Fibroblast of the aortic adventitia (primary cell): ENCODE measurements around the gene OSBPL9. TPM values are rescaled to one million over a fixed set of nuclear protein-coding genes. Genes with fewer than 3 reads are reported as not detected.
A peak's percentile ranks its signal among the peaks of the same experiment; 100 is the strongest.

Experiments used
- DNase-seq: peaks from one replicate; pipeline ENCODE4 v3.0.0-alpha.2; 2010; ENCODE audit warnings: low read depth
- H3K4me3 ChIP-seq: 2 replicates; pipeline ENCODE4 v1.5.1; 2011; ENCODE audit warnings: low read depth, mild to moderate bottlenecking, control low read depth, low read length, moderate library complexity
- total RNA-seq: library from RNA; depleted of rRNA; stranded (reverse); fragments of >200 nt; gene quantifications from 2 replicates; pipeline ENCODE4 v1.2.3, GENCODE V29; 2012; ENCODE audit warnings: low replicate concordance
- TF ChIP-seq, protein P1 (sequence below): IDR thresholded peaks from 2 replicates; pipeline ENCODE4 v1.5.1; 2011; ENCODE audit warnings: mild to moderate bottlenecking, low read length, control low read depth, inconsistent platforms; ENCODE audit not compliant: insufficient read depth

OSBPL9 gene
- total RNA-seq, 1 donor = 52.7 TPM

DNA sequence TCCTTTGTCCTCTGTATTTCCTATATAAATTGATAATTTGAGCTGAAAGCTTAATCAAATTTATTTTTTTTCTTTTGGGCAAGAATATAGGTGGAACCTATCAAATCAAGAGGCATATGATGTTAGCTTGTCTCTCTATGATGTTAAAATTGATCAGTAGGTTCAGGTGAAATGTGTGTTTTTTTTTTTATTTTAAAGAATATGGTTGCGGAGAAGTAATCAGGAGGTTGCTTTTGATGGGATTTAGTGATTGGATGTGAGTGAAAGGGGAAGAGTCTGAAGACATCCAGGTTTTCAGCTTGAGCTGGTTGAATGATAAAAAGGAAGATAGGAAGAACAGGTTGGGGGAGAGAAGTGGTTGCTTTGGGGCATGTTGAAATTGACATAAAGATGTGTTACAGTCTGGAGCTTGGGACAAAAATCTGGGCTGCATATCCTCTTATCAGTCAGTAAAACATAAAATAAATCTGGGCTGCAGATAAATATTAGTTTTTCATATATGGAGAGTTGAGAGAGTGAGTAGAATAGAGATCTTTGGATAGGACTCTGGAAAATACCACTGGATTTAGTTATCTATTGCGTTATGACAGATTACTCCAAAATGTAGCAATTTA, 5.1 kb downstream of the OSBPL9 start:
- no peak overlapping the region for H3K4me3 ChIP-seq
- TF ChIP-seq, protein P1, sequence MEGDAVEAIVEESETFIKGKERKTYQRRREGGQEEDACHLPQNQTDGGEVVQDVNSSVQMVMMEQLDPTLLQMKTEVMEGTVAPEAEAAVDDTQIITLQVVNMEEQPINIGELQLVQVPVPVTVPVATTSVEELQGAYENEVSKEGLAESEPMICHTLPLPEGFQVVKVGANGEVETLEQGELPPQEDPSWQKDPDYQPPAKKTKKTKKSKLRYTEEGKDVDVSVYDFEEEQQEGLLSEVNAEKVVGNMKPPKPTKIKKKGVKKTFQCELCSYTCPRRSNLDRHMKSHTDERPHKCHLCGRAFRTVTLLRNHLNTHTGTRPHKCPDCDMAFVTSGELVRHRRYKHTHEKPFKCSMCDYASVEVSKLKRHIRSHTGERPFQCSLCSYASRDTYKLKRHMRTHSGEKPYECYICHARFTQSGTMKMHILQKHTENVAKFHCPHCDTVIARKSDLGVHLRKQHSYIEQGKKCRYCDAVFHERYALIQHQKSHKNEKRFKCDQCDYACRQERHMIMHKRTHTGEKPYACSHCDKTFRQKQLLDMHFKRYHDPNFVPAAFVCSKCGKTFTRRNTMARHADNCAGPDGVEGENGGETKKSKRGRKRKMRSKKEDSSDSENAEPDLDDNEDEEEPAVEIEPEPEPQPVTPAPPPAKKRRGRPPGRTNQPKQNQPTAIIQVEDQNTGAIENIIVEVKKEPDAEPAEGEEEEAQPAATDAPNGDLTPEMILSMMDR = no peak
- DNase-seq = no peak

DNA sequence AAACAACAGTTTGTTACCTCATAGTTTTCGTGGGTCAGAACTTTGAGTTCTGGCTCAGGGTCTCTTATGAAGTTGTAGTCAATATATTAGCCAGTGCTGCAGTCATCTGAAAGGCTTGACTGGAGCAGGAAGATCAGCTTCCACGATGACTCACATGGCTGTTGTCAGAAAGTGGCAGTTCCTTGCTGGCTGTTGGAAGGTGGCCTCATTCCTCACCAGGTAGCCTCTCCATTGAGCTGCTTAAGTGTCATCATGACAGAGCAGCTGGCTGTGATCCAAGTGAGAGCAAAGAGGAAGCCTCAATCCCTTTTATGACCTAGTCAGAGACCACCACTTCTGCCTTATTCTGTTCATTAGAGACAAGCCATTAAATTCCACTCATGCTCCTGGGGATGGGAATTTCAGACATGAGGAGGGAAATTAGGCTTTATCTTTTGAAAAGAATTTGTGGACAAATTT, 5.6 kb downstream of the OSBPL9 start:
- peak; percentile 80 for DNase-seq
- H3K4me3 ChIP-seq = no peak overlapping the region
- TF ChIP-seq, protein P1 = no peak

DNA sequence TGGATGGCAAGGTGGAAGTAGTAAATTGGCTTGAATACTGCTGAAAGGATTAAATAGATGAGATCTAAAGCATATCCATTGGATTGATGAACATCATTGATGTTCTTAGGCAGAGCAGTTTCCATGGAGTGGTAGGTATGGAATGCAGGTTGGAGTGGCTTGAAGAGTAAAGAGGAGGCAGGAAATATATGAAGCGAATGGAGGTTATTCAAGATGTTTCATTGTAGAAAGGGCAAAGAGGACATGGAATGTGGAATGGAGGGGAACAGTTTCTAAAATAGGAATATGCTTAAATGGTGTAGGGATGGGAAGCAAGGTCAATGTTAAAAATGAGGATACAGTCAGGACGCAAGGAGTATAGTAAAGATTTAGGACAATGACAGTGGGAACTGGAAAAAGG, 6.1 kb downstream of the OSBPL9 start:
- DNase-seq = no peak
- TF ChIP-seq, protein P1 = no peak
- H3K4me3 ChIP-seq = no peak overlapping the region

DNA sequence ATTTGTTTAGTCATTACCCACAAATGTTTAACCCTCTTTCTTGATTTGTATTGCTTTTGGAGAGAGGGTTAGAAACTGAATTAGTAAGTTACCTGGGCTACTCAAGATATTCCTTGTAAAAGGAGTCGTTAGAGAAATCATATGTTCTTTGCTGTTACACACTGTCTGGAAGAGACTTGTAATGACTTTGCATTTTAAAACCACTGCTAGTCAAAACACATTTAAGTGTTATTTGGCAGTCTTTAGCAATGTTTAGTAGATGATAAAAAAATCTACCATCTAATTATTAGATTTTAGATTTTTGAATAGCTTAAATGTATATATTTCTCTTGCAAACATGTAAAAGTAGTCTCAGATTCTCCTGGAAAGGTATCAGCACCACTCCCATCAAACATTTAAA, 6.6 kb downstream of the OSBPL9 start:
- DNase-seq = no peak
- TF ChIP-seq, protein P1 = no peak
- H3K4me3 ChIP-seq = no peak overlapping the region

DNA sequence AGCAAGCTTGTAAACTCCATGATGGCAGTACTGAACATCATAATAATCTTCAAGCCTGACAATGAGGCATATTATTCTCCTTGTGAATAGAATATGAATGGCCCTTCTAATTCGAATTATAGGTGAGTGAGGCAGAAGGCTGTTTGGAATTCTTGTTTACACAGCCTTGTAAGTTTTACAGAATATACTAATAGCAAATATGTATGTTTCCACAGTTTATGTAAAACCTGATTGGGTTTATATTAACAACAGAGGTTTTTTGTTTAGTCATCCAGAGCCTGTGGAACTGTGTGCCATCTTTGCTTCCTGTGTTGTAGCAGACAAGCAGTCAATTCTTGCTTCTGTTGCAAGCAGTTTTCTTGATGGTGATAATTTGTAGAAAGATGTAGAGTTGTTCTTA, 8.0 kb downstream of the OSBPL9 start:
- H3K4me3 ChIP-seq = no peak overlapping the region
- no peak for DNase-seq
- TF ChIP-seq, protein P1 = no peak

DNA sequence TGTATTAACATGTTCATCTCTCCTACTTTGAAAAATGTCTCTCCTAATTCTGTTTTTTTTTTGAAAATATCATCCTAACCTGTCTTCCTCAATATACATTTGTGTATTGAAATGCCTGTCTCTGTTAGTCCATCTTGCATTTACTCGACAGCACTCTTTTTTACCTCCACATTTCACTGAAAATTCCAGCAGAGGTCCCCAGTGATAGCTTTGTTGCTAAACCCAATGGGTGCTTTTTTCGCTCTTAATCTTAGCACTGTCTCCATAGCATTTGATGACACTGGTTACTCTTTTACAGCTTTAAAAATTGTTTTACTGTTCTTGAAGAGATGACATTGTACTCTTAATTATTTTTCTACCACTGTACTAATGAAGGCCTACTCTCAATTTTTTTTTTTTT, 10.8 kb downstream of the OSBPL9 start:
- DNase-seq = peak; percentile 80

More for the DNA sequence above, 10.8 kb downstream of the OSBPL9 start:
- TF ChIP-seq, protein P1 = peak; percentile 67
- no peak overlapping the region for H3K4me3 ChIP-seq
